HEK293T (cell line): Measurements from ENCODE around the gene SEC14L1.

Source experiments
- CTCF ChIA-PET: fragments of 350-600 bp; formaldehyde crosslinking; extraction: SDS; loops from one replicate; lab custom pipeline; 2021; ENCODE audit warnings: antibody characterized with exemption, inconsistent platforms; lab: Yijun Ruan, JAX
- POLR2A ChIA-PET: fragments of 350-600 bp; formaldehyde crosslinking; extraction: SDS; loops from one replicate; lab custom pipeline; 2020; ENCODE audit warnings: antibody characterized with exemption, inconsistent platforms; lab: Yijun Ruan, JAX
- DNase-seq: peaks from one replicate; pipeline ENCODE4 v3.0.0; 2012; ENCODE audit warnings: mixed read lengths; ENCODE audit errors: extremely low spot score
- ARNT ChIP-seq: fragments of 450-650 bp; IDR thresholded peaks from 2 replicates; pipeline ENCODE4 v1.6.1; 2017; ENCODE audit warnings: mild to moderate bottlenecking
- BHLHE40 ChIP-seq: fragments of 450-650 bp; IDR thresholded peaks from 2 replicates; pipeline ENCODE4 v1.6.1; 2016; ENCODE audit warnings: mild to moderate bottlenecking, moderate library complexity, borderline replicate concordance
- CTBP1 ChIP-seq: fragments of 450-650 bp; IDR thresholded peaks from 2 replicates; pipeline ENCODE4 v1.6.1; 2016; ENCODE audit warnings: borderline replicate concordance
- ELF4 ChIP-seq: fragments of 450-650 bp; IDR thresholded peaks from 2 replicates; pipeline ENCODE4 v1.6.1; 2017; ENCODE audit warnings: antibody characterized with exemption
- FOXA1 ChIP-seq: fragments of 450-650 bp; IDR thresholded peaks from 2 replicates; pipeline ENCODE4 v1.6.1; 2016; ENCODE audit warnings: mild to moderate bottlenecking
- FOXK2 ChIP-seq: fragments of 450-650 bp; IDR thresholded peaks from 2 replicates; pipeline ENCODE4 v1.6.1; 2016; ENCODE audit warnings: mild to moderate bottlenecking
- FOXM1 ChIP-seq: fragments of 450-650 bp; IDR thresholded peaks from 2 replicates; pipeline ENCODE4 v1.6.1; 2017; ENCODE audit warnings: mild to moderate bottlenecking, borderline replicate concordance
- HDGF ChIP-seq: fragments of 450-650 bp; IDR thresholded peaks from 2 replicates; pipeline ENCODE4 v1.6.1; 2017; ENCODE audit warnings: antibody characterized with exemption, borderline replicate concordance
- L3MBTL2 ChIP-seq: fragments of 450-650 bp; conservative IDR thresholded peaks from 2 replicates; pipeline ENCODE4 v1.6.1; 2016; ENCODE audit warnings: mild to moderate bottlenecking
- LEF1 ChIP-seq: fragments of 450-650 bp; IDR thresholded peaks from 2 replicates; pipeline ENCODE4 v1.6.1; 2017; ENCODE audit warnings: mild to moderate bottlenecking, borderline replicate concordance
- NFRKB ChIP-seq: fragments of 450-650 bp; IDR thresholded peaks from 2 replicates; pipeline ENCODE4 v1.6.1; 2016; ENCODE audit warnings: mild to moderate bottlenecking, moderate library complexity
- SP1 ChIP-seq: fragments of 450-650 bp; IDR thresholded peaks from 2 replicates; pipeline ENCODE4 v1.6.1; 2017
- SUZ12 ChIP-seq: fragments of 450-650 bp; IDR thresholded peaks from 2 replicates; pipeline ENCODE4 v1.6.1; 2016; ENCODE audit warnings: mild to moderate bottlenecking
- TARDBP ChIP-seq: fragments of 450-650 bp; IDR thresholded peaks from 2 replicates; pipeline ENCODE4 v1.6.1; 2016
- ZNF384 ChIP-seq: fragments of 450-650 bp; IDR thresholded peaks from 2 replicates; pipeline ENCODE4 v1.6.1; 2016
- TF ChIP-seq, protein P1 (sequence below): fragments of 450-650 bp; IDR thresholded peaks from 2 replicates; pipeline ENCODE4 v1.6.1; 2016

The SEC14L1 gene

GRCh38 chr17:77124192-77124889, 16.4 kb upstream of the SEC14L1 start:
- POLR2A ChIA-PET = interaction anchor here (0.8 to 2.7 kb wide), 5 partner anchors 10 to 36 kb away, joined by 3 to 17 read pairs (median 3); partner anchors contain the start of gene SEC14L1
- TF ChIP-seq HDGF (no peak), SUZ12 (no peak)
- CTCF ChIA-PET = interaction anchor here (0.7 kb wide), 1 partner anchor 65 kb away, joined by 3 read pairs; no protein-coding TSS in a partner anchor
- DNase-seq = no peak

GRCh38 chr17:77125432-77125901, 15.3 kb upstream of the SEC14L1 start:
- no peak for DNase-seq
- ChIA-PET CTCF (no interaction called here), POLR2A (interaction anchor here (0.8 to 2.7 kb wide), 3 partner anchors 11 to 37 kb away, joined by 3 to 17 read pairs (median 7); partner anchors contain the start of gene SEC14L1)
- TF ChIP-seq SP1 (no peak), FOXM1 (no peak), ARNT (no peak), NFRKB (no peak), CTBP1 (no peak), ZNF384 (peak; percentile 79), TARDBP (no peak)
- TF ChIP-seq, protein P1, sequence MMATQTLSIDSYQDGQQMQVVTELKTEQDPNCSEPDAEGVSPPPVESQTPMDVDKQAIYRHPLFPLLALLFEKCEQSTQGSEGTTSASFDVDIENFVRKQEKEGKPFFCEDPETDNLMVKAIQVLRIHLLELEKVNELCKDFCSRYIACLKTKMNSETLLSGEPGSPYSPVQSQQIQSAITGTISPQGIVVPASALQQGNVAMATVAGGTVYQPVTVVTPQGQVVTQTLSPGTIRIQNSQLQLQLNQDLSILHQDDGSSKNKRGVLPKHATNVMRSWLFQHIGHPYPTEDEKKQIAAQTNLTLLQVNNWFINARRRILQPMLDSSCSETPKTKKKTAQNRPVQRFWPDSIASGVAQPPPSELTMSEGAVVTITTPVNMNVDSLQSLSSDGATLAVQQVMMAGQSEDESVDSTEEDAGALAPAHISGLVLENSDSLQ = peak; percentile 72

GRCh38 chr17:77126519-77126918, 14.2 kb upstream of the SEC14L1 start:
- DNase-seq = no peak
- TF ChIP-seq FOXM1 (no peak), NFRKB (no peak), FOXA1 (no peak), ZNF384 (no peak), SP1 (no peak), L3MBTL2 (no peak), HDGF (no peak), ELF4 (no peak), LEF1 (no peak), BHLHE40 (no peak), CTBP1 (no peak), ARNT (no peak), FOXK2 (no peak), SUZ12 (no peak), TARDBP (no peak)
- TF ChIP-seq, protein P1 = no peak
- ChIA-PET CTCF (no interaction called here), POLR2A (interaction anchor here (2.7 kb wide), 1 partner anchor 14 kb away, joined by 17 read pairs; the partner anchor contains the start of gene SEC14L1)

DNA sequence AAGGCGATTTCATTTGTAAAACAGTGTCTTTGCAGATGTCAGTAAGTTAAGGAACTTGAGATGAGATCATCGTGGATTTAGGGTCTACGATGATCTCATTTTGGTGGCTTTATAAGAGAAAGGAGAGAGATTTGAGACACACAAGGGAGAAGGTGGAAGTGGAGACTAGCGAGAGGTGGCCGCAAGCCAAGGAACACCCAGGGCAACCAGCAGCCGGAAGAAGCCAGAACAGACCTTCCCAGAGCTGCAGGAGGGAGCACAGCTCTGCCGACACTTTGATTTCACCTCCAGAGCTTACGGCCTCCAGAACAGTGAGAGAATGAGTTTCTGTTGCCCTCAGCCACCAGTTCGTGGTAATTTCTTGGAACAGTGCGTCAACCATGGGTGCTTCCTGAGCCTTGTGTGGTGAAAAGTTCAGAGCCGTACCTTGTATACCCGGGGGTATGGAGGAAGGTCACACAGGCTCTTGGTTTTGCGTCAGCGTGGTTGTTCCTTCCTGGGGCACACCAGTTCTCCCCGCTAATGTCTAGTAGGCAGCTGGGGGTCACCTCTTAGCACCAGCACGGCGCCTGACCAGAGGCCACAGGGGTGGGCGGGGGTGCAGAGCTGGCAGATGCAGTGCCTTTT, 12.9 kb upstream of the SEC14L1 start:
- POLR2A ChIA-PET = interaction anchor here (0.9 to 2.6 kb wide), 2 partner anchors 13 kb away, joined by 3 to 15 read pairs; partner anchors contain the start of gene SEC14L1
- CTCF ChIA-PET = no interaction called here

GRCh38 chr17:77128896-77129567, 11.7 kb upstream of the SEC14L1 start:
- ChIA-PET CTCF (interaction anchor here (0.6 kb wide), 1 partner anchor 145 kb away, joined by 3 read pairs; no protein-coding TSS in a partner anchor), POLR2A (interaction anchor here (0.9 to 2.6 kb wide), 2 partner anchors 11 to 40 kb away, joined by 3 to 15 read pairs; partner anchors contain the start of gene SEC14L1)
- TF ChIP-seq ELF4 = no peak
- no peak for TF ChIP-seq CTBP1
- TF ChIP-seq, protein P1 = no peak
- 0 out of 2 replicates have a peak, but pooled peaks have one; percentile 25 for TF ChIP-seq L3MBTL2
- no peak for DNase-seq

More for the DNA sequence above, 12.9 kb upstream of the SEC14L1 start:
- DNase-seq = no peak
- no peak for TF ChIP-seq ZNF384
- TF ChIP-seq L3MBTL2 = no peak
- no peak for TF ChIP-seq BHLHE40
- TF ChIP-seq NFRKB = no peak
- no peak for TF ChIP-seq CTBP1
- no peak for TF ChIP-seq SP1
- no peak for TF ChIP-seq ELF4
- TF ChIP-seq FOXK2 = no peak
- TF ChIP-seq, protein P1 = no peak
- no peak for TF ChIP-seq HDGF
- TF ChIP-seq SUZ12 = no peak
- no peak for TF ChIP-seq LEF1
- TF ChIP-seq ARNT = no peak
- TF ChIP-seq FOXM1 = no peak
- no peak for TF ChIP-seq FOXA1
- TF ChIP-seq TARDBP = no peak
